Measurements from ENCODE around the gene CKB.

Gene CKB

GRCh38 chr14:103483600-103483999 is 39.0 kb downstream of the CKB start:
- no peak for DNase-seq

GRCh38 chr14:103480595-103480994 is 42.0 kb downstream of the CKB start:
- no peak for DNase-seq

GRCh38 chr14:103476631-103477030 is 46.0 kb downstream of the CKB start:
- DNase-seq = no peak

GRCh38 chr14:103476065-103476464 is 46.6 kb downstream of the CKB start:
- DNase-seq = no peak

GRCh38 chr14:103474893-103475292 is 47.7 kb downstream of the CKB start:
- DNase-seq = no peak

GRCh38 chr14:103472939-103473338 is 49.7 kb downstream of the CKB start:
- DNase-seq = no peak
